ENCODE data around the gene SOX1. TPM values are rescaled to one million over a fixed set of nuclear protein-coding genes. Genes with fewer than 3 reads are reported as not detected.
A peak's percentile ranks its signal among the peaks of the same experiment; 100 is the strongest.

Gene SOX1
- total RNA-seq, 1 donor from 2014 or later = not detected

DNA sequence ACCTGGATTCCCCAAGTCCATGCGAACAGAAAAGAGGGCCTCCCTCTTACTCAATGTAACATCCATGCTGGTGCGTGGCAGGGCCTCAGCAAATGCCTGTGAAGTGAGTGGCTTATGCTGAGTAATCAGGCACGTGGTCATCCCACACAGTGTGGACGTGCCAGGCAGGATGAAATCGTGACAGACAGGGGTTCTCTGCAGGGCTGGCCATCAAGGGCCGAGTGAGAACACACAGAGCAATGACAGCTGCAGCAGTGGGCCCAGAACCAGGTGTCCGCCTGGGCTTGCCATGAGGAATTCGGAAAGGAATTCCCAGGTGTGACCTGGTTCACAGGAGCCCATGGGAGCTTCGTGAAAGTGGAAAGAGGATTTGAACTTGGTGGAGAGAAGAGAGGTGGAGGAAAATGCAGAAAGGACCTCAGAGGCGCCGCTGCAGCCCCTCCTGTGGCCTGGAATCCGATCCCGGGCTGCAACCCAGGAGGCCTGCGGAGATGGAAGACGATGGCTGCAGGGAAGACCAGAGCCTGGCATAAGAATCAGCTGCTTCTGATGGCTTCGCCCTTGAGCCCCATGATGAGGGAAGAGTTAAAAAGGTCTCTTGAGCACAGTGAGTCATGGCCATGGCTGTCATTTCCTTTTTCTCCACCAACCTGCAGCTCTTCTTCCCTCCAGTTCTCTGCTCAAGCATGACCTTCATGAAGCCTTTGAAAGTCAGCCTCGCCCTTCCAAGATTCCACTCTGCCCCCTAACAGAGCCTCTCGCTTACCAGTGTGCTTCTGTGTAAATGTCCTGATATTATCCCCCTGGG is 34.6 kb upstream of the SOX1 start:
- DNase-seq (ENCODE audit: low read depth) (peak; percentile 49), FAIRE-seq (no peak)
- TF ChIP-seq, protein P1, sequence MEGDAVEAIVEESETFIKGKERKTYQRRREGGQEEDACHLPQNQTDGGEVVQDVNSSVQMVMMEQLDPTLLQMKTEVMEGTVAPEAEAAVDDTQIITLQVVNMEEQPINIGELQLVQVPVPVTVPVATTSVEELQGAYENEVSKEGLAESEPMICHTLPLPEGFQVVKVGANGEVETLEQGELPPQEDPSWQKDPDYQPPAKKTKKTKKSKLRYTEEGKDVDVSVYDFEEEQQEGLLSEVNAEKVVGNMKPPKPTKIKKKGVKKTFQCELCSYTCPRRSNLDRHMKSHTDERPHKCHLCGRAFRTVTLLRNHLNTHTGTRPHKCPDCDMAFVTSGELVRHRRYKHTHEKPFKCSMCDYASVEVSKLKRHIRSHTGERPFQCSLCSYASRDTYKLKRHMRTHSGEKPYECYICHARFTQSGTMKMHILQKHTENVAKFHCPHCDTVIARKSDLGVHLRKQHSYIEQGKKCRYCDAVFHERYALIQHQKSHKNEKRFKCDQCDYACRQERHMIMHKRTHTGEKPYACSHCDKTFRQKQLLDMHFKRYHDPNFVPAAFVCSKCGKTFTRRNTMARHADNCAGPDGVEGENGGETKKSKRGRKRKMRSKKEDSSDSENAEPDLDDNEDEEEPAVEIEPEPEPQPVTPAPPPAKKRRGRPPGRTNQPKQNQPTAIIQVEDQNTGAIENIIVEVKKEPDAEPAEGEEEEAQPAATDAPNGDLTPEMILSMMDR (IDR thresholded peaks at IDR 0.05; ENCODE audit: insufficient read depth, low read length, severe bottlenecking) = no peak
- Histone ChIP-seq H3K4me3 (ENCODE audit: low read depth, low read length) (no peak overlapping the region), H3K36me3 (ENCODE audit: control insufficient read depth, insufficient read depth, low read length) (no peaks in the 10 kb centered on the region), H3K27me3 (ENCODE audit: control insufficient read depth, insufficient read depth, low read length) (no peaks in the 10 kb centered on the region)

DNA sequence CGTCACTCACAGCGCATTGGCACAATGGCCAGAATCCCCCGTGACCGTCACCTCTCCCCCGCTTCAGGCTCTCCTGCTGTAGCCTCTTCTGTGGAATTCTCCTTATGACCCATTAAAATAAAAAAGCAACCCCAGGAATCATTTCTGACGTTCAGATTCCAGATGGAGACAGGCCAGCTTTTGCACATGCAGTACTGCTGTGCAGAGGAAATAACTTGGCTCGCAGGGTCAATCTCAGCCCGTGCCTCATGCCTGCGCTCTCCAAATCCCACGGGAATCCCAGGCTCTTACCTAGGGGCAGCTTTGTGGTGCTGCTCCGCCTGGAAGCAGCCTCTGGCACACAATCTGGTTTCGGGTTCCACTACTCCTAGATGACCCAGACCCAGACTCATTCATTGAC is 32.7 kb upstream of the SOX1 start:
- TF ChIP-seq, protein P1 (IDR thresholded peaks at IDR 0.05; ENCODE audit: insufficient read depth, low read length, severe bottlenecking) = no peak
- no peak for DNase-seq (ENCODE audit: low read depth)
- no peak for FAIRE-seq
- Histone ChIP-seq H3K4me3 (ENCODE audit: low read depth, low read length) (no peak overlapping the region), H3K27me3 (ENCODE audit: control insufficient read depth, insufficient read depth, low read length) (no peaks in the 10 kb centered on the region), H3K36me3 (ENCODE audit: control insufficient read depth, insufficient read depth, low read length) (no peaks in the 10 kb centered on the region)

DNA sequence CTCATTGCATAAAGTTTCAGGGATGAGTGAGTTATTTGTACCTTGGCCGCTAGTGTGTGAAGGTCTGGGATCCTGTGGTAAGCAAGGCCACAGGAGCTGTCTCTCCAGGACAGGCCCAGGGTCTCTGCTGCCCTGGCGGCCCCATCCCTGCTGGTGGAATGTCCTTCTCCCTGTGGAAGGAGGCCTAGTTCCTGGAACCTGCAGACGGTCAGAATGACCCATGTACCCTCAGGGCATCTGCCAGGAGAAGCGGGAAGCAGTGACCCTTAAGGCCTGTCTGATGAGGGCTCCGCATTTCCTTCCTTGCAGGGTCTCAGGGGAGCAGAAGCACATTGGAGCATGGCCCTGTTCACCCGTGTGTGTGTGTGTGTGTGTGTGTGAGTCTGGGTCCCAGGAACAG is 32.1 kb upstream of the SOX1 start:
- peak; percentile 62 for FAIRE-seq

DNA sequence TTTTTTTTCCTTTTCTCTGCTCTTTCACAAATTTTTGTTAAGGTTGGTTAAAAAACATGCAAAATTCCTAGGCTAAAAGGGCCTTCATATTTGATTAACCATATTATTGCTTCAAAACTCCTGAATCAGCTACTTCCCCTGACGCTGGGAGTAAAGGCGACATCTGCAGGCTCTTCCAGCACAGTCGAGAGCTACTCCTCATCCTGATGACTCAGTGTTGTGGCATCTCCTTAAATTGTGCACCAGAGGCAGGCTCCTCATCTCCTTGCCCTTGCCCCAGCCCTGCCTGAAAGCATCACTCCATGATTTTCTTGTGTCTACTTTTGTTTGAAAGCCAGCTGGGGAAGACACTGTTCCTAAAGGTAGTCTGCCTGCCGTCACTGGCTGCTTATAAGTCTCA is 24.5 kb upstream of the SOX1 start:
- H3K36me3 ChIP-seq (ENCODE audit: control insufficient read depth, insufficient read depth, low read length) = no peaks in the 10 kb centered on the region
- no peak overlapping the region for H3K4me3 ChIP-seq (ENCODE audit: low read depth, low read length)
- DNase-seq (ENCODE audit: low read depth) = no peak
- no peaks in the 10 kb centered on the region for H3K27me3 ChIP-seq (ENCODE audit: control insufficient read depth, insufficient read depth, low read length)
- no peak for FAIRE-seq
- TF ChIP-seq, protein P1 (IDR thresholded peaks at IDR 0.05; ENCODE audit: insufficient read depth, low read length, severe bottlenecking) = no peak

More for the DNA sequence above, 32.1 kb upstream of the SOX1 start:
- Histone ChIP-seq H3K36me3 (ENCODE audit: control insufficient read depth, insufficient read depth, low read length) (no peaks in the 10 kb centered on the region), H3K4me3 (ENCODE audit: low read depth, low read length) (no peak overlapping the region), H3K27me3 (ENCODE audit: control insufficient read depth, insufficient read depth, low read length) (no peaks in the 10 kb centered on the region)
- DNase-seq (ENCODE audit: low read depth) = no peak
- TF ChIP-seq, protein P1 (IDR thresholded peaks at IDR 0.05; ENCODE audit: insufficient read depth, low read length, severe bottlenecking) = no peak

DNA sequence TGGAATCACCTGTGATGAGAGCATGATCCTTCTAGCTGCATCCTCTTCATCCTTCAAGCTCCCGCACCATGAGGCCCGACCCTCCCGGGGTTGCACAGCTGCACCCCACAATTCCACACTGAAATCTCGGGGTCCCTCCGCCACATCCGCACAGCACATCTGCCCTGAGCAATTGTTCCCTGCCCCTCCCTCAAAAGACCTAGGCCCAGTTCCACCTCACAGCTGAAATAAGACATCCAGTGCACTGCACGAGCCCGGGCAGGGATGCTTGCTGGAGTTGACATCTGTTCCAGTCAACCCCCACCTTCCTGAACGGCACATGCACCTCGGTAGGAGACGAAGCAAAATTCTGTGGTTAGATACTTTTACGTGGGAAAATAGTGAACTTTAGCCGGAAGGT is 14.7 kb upstream of the SOX1 start:
- Histone ChIP-seq H3K36me3 (ENCODE audit: control insufficient read depth, insufficient read depth, low read length) (no peaks in the 10 kb centered on the region), H3K4me3 (ENCODE audit: low read depth, low read length) (no peak overlapping the region), H3K27me3 (ENCODE audit: control insufficient read depth, insufficient read depth, low read length) (peaks cover 27% of the 10 kb centered on the region)
- DNase-seq (ENCODE audit: low read depth) = no peak
- TF ChIP-seq, protein P1 (IDR thresholded peaks at IDR 0.05; ENCODE audit: insufficient read depth, low read length, severe bottlenecking) = no peak
- FAIRE-seq = no peak
